Stimulated activated CD8-positive, alpha-beta memory T cell treated with anti-CD3 and anti-CD28 coated beads, Interleukin-4, amount 100 ng/mL, for 1 hour (primary cell): ENCODE measurements around the gene TGM2.
"Not testable (repeated sequence)": the region's sequence is repeated elsewhere in the genome, so short reads cannot be mapped to it uniquely, and the experiment has no call there.

Experiments
- DNase-seq, 2 donors: peaks; one replicate each; pipeline ENCODE4 v3.0.0-alpha.2; 2020; ENCODE audit warnings: low read depth in 2 of 2, low spot score in 1 of 2

Gene TGM2

DNA sequence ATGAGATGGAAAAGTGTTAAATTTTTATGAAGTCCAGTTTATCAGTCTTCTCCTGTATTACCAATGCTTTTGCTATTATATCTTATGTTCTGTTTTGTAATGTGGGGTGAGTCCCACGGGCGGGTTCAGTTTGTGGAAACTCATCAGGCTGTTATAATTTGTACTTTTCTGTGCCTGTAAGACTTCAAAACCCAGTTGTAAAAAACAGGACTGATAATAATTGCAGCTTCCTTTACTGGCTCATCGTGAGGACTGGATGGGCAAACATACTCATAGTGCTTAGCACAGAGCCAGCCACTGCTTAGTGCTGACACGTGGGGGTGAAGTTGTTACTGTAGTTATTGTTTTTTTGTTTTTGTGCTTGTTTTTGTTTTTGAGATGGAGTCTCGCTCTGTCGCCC lies 45.6 kb downstream of the TGM2 start:
- no peak for DNase-seq

DNA sequence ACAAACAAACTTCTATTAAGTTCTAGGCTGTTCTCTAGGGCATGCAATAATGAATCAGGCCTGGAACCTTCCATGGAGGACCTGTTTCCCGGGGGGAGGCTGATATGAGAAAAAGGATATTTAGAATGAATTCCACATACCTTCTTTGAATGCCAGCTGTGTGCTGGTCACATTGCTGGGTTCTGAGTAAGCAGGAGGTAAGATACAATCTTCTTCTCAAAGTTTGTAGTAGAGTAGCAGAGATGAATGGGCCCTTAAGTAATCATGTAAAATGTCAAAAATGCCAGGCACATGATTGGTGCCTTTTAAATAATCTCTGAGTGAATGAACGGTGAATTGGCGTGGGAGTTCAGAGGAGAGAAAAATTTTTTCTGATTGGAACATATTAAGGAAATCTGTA lies 47.4 kb downstream of the TGM2 start:
- no peak for DNase-seq

DNA sequence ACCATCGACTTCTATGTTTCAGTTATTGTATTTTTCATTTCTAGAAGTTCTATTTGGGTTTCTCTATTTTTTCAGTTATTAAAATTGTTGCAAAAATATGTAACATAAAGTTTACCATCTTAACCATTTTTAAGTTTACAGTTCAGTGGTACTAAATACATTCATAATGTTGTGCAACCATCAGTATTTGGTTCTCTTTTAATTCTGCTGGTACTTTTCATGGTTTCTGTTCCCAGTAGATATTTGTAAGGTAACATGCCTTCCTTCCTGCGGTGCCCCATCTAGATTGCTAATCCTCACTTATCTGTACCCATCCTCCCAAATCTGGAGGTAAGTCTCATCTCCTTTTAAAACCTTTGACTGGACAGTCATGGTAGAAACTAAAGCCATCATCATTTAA lies 47.9 kb downstream of the TGM2 start:
- no peak for DNase-seq

DNA sequence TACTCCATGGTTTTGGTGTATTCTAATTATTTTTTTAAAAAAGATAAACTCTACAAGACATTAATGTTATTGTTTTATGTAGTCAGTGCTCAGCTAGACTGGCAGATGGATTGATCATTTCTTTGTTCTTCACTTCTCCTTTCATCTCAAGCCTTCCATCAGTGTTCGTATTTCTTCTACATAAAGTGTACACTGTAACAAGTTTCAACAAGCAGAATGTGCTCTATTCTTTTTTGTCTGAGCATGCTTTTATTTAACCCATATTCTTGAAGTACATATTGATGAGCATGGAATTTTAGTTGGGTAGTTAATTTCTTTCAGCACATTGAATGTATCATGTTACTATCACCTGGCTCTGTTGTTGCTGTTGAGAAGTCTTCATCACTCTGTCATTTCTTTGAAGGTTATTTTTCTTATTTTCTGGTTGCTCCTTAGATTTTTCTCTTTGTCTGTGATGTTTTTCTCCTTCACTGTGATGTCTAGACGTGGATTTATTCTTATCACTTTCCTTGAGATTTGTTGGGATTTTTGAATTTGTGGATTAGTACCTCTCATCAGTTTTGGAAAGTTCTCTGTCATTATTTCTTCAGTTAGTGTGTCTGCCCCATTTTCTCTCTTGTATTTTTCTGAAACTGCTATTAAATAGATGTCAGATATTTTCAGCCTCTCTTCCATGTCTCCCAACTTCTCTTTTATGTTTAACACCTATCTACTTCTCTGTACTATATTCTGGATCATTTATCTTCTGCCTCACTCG lies 48.5 kb downstream of the TGM2 start:
- no peak for DNase-seq

DNA sequence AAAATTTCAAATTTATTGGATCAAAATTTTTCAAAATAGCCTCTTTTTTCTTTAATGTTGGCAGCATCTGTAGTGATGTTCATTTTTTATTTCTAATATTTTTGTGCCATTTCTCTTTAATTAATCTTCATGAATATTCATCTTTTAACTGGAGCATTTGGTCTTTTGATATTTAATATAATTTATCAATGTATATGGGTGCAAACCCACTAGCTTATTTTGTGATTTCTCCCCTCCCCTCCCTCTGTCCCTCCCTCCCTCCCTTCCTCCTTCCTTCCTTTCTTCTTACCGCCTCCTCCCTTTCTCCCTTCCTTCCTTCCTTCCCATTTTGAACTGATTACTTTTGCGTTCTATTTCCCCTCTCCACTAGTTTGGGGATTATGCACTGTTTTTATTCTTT lies 49.2 kb downstream of the TGM2 start:
- DNase-seq: no peak

DNA sequence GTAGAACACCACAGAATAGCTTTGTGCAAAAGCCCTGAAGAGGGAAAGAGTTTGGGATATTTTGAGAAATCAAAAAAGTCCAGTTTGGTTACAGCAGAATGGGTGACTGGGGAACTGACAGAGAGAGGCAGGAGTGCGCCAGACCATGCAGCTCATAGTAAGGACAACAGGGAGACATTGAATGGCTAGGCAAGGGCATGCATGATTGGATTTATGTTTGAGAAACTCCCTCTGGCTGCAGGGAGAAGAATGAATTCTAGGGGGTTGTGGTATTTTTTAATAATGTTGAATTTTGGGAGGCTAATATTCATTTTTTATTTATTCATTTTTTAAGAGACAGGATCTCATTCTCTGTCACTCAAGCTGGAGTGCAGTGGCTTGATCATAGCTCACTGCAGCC lies 49.9 kb downstream of the TGM2 start:
- no peak for DNase-seq

DNA sequence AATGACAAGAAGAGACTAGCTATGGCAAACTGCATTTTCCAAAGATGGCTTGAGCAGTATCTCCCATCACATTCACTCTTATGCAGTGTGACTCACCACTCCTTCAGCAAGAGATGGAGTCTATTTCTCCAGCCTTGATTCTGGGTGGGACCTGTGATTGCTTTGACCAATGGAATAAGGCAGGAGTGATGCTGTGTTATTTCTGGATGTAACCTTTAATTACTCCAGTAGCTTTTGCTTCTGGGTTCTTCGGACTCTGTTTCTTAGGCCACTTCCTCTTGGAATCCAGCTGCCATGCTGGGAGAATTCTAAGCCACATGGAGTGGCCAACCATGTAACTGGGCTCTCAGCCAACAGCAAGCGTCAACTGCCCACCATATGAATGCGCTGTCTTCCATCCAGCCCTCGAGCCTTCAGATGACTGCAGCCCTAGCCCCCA lies 50.7 kb downstream of the TGM2 start:
- DNase-seq: no peak

DNA sequence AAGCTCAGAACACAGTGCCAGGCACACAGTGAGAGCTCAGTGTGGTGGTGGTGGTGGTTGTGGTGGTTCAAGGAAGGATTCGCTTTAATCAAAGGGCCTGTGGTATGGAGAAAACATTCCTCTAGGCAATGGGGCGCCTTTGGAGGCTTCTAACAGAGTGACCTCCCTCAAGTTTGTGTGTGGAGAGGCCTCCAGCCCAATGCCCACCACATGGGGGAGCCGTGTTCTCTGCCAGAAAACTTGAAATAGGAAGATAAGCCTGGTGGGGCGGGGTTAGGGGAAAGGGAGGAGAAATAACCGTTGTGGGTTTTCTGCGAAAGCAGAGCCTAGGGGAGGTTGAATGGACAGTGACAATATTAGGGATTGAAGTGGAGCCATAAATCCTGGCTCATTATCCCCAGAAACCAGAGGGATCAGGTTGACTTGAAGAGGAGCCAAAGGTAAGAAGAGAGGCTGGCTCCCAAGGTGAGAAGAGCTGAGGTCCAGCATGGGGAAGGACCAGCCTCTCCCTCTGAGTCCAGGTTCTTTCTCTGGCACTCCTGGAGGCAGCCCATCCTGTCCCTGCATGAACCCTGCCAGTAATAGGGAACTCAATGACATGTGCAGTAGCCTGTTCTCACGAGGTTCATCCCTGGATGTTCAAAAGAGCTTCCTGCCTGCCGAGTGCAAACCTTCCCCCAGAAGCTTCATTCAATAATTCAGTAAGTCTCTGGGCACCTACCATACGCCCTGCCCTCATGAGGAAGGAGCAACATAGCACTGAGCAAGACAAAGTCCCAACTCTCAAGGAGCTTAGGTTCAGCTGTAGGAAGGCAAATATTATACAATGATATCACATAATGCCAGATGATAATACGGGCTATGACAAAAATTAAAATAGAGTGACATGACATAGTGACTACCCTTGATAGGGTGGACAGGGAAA lies 51.4 kb downstream of the TGM2 start:
- DNase-seq: no peak

DNA sequence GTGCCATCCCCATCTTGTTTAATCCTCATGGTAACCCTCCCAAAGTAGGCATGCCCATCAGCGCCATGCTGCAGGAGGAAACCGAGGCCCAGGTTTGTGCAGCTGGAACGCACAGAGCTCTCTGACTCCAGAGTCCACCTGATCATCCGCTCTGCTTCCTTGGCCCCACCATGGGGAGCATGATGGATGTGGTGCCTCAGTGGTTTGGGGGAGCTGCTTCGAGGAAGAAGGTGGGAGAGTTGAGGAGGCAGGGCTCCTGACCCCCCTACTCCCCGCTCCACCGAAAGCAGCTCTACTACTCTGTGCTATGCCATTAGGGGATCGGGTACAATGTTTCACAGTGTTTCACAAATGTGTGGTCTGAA lies 52.2 kb downstream of the TGM2 start:
- DNase-seq: no peak

DNA sequence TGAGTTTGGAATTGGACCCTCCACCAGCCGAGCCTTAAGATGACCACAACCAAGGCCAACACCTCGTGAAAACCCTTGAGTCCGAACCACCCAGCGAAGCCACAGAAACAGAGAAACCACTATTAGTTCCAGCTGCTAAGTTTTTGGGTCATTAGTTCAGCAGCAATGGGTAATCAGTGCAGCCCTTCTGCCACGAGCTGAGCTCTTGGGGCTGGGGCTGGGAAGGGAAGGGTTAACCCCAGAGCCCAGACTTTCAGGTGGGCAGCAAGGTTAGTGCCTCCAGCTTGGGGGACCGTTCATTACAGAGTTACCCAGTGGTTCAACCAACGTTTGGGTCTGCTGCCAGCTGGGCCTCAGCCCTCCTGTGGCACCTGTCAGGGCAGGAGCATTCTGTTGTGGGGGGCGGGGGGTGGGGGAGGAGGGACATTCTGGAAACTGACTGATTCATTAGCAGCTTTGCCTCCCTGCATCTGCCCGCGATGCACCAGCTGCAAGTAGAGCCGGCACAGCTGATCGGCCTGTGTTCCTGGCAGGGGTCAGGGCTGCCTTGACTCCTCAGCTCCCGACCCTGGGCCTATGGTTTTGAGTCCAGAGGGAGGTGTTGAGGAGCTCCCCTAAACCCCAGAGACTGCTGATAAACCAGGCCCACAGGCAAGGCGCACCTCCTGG lies 52.7 kb downstream of the TGM2 start:
- no peak for DNase-seq

DNA sequence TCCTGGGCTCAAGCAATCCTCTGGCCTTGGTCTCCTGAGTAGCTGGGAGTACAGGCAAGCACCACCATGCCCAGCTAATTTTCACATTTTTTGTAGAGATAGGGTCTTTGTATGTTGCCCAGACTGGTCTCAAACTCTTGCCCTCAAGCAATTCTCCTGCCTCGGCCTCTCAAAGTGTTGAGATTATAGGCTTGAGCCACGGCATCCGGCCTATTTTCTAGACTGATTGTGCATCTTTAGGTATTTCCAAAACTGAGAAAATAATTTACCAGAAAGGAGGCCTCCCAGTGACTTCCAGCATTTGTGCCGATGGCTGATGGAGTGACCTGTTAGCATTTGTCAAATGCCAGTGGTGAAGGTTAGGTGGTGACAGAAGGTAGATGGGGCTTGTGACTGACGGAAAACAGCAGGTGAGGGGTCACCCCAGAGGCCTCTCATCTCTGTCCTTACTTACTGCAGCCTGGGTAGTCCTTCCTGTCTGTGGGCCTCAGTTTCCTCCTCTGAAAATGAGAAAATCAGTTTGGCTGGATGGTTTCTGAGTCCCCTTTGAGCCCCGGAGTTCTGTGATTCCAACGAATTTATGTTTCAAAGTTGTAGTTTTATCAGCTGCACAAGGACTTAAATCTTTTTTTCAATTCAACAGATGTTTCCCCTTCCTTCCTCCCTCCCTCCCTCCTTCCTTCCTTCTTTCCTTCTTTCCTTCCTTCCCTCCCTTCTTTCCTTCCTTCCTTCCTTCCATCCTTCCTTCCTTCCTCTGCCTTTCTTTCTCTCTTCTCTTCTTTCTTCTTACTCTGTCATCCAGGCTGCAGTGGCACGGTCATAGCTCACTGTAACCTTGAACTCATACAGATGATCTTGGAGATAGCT lies 53.5 kb downstream of the TGM2 start:
- DNase-seq: no peak

DNA sequence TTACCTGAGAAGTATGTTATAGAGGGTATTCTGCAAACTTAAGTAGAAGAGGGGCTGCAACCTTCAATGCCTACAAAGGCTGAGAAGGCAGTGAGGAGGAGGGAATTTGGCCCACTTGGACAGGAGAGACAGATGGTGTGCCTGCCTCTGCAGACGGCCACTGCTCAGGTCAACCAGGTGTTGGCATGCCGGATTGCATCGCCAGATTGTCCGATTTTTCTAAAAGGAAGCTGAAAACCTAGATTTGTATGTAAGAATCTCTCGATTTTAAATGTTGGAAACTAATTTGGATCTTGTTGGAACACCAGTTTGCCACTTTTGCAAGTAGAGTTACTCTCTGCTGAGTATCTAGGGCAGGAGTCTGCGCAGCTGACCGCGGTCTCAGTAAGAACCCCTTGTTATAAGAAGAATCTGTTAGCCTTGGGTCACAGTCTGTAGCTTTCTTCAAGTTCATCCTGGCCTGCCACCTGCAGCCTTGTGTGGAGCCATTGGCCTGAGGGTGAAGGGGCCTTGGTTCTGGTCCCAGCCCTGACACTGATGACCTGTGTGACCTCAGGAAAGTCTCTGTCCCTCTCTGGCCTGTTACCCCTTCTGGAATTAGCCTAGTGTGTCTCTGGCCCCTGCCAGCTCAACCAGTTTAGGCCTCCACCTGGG lies 54.4 kb downstream of the TGM2 start:
- no peak for DNase-seq

DNA sequence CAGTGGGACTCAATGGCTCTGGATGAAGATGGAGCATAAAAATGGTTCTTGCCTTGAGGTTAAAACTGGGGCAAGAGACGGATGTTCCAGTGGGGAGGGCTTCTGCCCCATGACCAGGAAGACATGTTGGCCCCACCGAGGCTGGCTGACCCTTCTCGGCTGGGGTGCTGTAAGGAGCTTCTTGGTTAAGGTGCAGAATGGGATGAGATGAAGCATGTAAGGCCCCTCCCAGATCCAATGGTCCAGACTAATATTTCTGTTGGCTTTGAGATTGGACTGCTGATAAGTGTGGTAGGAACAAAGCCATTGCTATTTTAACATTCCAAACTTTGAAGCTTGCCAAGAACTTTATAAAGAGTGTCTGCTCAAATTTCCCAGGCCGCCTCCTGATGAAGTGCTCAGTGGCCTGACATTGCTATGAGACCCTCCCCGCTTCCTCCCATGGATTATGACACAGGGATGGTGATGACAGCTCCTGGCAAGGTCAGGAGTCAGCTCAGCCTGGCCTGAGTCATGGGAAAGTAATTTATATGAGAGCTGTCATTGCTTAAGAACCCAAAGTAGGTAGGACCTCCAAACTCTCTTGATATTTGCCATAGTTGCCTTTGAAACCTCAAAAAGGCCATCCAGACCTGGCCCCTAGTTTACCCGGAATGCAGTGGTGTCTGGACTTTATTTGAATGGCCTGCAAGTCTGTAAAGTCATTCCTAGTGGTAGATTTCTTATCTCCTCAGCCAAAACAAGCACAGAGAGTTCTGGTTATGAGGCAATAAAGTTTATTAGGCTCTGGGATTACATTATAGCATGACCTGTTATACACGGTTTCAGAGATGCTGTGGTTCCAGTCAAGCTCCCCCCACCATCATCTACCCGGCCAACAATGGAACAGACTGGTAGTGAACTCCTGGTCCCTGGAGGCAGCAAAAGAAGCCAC lies 55.2 kb downstream of the TGM2 start:
- no peak for DNase-seq

DNA sequence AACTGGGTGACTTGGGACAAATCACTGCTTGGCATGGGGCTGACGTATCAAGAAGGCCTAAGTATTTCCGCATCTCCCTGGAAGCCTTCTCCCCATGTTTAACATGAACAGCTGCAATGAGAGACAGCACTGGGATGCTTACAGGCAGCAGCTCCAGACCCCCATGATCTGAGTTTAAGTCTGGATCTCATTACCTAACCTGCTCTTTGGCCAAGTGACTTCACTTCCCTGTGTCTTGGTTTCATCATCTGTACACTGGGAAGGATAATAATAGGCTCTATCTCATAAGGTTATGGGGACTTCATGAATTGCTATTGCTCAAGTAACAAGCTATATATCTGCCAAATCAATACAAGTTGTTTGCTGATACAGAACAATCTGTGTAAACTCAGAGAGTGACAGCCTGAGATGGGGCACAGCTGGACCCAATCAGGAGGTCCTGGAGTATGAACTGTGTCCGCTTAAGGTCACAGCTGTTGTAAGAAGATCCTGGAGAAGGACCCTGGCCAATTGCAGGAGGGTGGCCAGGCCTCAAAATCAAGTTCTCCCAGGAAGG lies 56.0 kb downstream of the TGM2 start:
- DNase-seq: no peak

DNA sequence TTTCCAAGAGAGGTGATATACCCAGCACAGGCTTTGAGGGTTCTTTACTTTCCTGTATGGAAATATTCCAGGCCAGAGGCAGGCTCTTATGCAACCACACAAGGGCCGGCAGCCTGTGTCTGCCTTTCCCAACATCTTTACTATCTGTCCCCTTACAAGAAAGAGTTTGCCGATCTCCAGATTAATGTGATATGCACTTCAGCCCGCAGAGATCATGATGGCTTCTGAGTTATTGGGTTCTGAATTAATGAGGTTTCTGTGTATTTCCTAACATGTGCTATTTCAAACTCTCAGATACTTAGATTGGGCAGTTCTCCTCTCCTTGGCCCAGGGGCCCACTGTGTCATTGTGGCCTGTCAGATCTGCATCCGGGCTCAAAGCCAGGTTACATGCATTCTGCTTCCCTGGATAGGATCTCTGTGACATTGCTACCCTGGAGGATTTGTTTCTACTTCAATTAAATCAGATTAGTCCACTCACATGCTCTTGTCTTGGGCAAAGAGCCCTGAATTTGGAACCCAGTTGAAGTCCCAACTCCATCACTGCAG lies 56.6 kb downstream of the TGM2 start:
- DNase-seq: no peak

DNA sequence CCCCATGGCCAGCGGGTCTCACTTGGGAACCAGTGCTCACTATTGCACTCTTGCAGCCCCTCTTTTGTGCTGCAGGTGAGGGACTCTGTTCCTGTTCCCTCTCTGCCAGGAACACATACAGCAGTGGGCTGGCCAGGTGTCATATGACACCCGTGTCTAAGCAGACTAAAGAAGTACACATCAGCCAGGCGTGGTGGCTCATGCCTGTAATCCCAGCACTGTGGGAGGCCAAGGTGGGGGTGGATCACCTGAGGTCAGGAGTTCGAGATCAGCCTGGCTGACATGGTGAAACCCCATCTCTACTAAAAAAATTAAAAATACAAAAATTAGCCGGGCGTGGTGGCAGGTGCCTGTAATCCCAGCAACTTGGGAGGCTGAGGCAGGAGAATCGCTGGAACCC lies 57.2 kb downstream of the TGM2 start:
- DNase-seq: not testable (repeated sequence)

DNA sequence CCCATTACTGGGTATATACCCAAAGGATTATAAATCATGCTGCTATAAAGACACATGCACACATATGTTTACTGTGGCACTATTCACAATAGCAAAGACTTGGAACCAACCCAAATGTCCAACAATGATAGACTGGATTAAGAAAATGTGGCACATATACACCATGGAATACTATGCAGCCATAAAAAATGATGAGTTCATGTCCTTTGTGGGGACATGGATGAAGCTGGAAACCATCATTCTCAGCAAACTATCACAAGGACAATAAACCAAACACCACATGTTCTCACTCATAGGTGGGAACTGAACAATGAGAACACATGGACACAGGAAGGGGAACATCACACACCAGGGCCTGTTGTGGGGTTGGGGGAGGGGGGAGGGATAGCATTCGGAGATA lies 57.7 kb downstream of the TGM2 start:
- DNase-seq: not testable (repeated sequence)

DNA sequence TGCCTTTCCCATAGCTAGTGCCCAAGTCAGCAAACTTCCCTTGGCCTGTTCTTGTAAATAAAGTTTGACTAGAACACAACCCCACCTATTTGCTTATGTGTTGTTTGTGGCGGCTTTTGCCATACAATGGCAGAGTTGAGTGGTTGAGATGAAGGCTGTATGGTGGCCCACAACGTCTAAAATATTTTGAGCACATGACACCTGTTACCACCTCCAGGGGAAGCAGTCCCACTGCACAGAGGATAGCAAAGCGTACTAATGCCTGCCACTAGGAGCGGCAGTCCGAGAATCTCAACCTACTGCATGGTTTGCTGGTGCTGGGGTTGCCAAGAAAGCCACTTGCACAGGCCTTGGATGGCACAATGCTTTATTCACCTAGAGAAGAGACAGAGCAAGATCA lies 58.6 kb downstream of the TGM2 start:
- no peak for DNase-seq

DNA sequence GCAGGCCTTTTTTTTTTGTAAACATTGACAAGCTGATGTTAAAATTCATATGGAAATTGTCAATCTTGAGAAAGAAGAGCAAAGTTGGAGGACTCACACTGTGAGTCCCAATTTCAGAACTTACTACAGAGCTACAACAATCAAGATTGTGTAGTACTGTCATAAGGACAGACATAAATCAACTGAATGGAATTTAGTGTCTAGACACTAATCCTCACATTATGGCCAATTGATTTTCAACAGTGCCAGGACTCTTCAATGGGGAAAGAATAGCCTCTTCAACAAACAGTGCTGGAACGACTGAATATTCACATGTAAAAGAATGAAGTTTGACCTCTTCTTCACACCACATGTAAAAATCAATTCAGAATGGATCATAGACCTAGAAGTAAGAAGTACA lies 60.8 kb downstream of the TGM2 start:
- no peak for DNase-seq
